Measurements from ENCODE around the gene MEF2A. TPM values are rescaled to one million over a fixed set of nuclear protein-coding genes. Genes with fewer than 3 reads are reported as not detected.
"Not testable (repeated sequence)": the region's sequence is repeated elsewhere in the genome, so short reads cannot be mapped to it uniquely, and the experiment has no call there.

Gene MEF2A
- total RNA-seq, 2 donors from 2014 or later, result 164 to 168 TPM

DNA sequence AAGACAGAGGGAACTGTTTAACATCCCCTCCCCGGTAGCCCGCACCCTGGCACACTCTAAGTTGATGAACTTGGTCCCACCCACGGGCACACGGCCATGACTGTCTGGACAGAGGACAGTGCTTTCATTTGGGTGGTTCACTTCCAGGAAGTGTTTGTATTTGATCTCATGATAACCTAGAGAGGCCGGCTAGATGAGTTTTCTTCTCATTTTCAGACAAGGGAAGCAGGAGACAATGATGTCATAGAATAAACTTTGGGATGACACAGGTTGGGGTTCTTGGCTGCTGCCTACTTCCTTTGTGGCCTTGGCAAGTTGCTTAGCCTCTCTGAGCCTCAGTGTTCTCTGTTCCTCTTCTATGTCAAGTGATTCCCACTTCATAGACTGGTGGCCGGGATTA, 183.6 kb downstream of the MEF2A start:
- no peak for TF ChIP-seq CTCF (IDR thresholded peaks at IDR 0.05)
- Histone ChIP-seq H3K9me3 (no peaks in the 10 kb centered on the region), H3K4me3 (no peak overlapping the region), H3K36me3 (no peaks in the 10 kb centered on the region), H3K4me1 (ENCODE audit: control insufficient read depth in 1 of 2, low read depth in 2 of 2) (no peaks in the 10 kb centered on the region), H3K27ac (no peak overlapping the region), H3K27me3 (replicated peaks; ENCODE audit: insufficient read depth) (no peaks in the 10 kb centered on the region)
- ATAC-seq (ENCODE audit: insufficient number of reproducible peaks, low FRiP score, low read depth) (no peak), DNase-seq (ENCODE audit: low spot score) (no peak)

GRCh38 chr15:99750326-99750725, 184.5 kb downstream of the MEF2A start:
- not testable (repeated sequence) for ATAC-seq (ENCODE audit: insufficient number of reproducible peaks, low FRiP score, low read depth)

DNA sequence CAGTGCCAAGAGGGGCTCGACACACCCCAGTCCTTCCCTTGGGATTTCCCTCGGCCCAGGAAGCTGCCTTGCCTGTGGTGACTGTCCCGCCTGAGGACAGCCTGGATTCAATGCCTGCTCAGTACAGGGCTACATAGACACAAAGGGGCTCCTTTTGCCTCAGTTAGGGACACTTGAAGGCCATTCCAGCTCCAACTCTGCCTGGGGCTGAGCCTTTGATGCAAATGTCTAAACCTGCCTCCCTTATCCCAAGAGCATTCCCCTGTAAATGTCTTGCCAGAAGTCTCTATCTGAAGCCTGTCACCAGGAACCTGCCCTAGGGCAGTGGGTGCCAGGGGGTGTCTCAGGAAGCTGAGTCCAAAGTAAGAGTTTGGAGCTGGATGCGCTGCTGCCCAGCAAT, 186.8 kb downstream of the MEF2A start:
- no peak for TF ChIP-seq CTCF (IDR thresholded peaks at IDR 0.05)
- DNase-seq (ENCODE audit: low spot score), result no peak
- no peak overlapping the region for H3K4me3 ChIP-seq
- no peak overlapping the region for H3K27ac ChIP-seq
- H3K27me3 ChIP-seq (replicated peaks; ENCODE audit: insufficient read depth), result no peaks in the 10 kb centered on the region
- no peak for ATAC-seq (ENCODE audit: insufficient number of reproducible peaks, low FRiP score, low read depth)
- H3K36me3 ChIP-seq, result no peaks in the 10 kb centered on the region
- H3K9me3 ChIP-seq, result no peaks in the 10 kb centered on the region
- H3K4me1 ChIP-seq (ENCODE audit: control insufficient read depth in 1 of 2, low read depth in 2 of 2), result no peaks in the 10 kb centered on the region

More at GRCh38 chr15:99750326-99750725, 184.5 kb downstream of the MEF2A start:
- H3K4me3 ChIP-seq; H3K9me3 ChIP-seq; H3K27me3 ChIP-seq (replicated peaks; ENCODE audit: insufficient read depth); DNase-seq (ENCODE audit: low spot score); H3K4me1 ChIP-seq (ENCODE audit: control insufficient read depth in 1 of 2, low read depth in 2 of 2); H3K27ac ChIP-seq; H3K36me3 ChIP-seq: not testable (repeated sequence)

DNA sequence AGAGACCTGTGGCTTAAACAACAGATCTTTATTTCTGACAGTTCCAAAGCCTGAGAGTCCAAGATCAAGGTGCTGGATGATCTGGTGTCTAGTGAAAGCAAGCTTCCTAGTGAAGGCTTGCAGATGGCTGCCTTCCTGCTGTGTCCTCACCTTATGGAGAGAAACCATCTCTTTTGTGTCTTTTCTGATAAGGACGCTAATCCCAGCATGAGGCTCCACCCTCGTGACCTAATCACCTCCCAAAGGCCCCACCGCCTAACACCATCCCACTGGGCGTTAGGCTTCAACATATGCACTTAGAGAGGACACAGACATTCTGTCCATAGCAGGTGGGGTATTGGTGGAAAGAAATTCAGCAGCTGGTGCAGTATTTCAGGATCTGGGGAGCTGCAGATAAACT, 187.3 kb downstream of the MEF2A start:
- H3K9me3 ChIP-seq, result no peaks in the 10 kb centered on the region
- no peaks in the 10 kb centered on the region for H3K27me3 ChIP-seq (replicated peaks; ENCODE audit: insufficient read depth)
- no peak for ATAC-seq (ENCODE audit: insufficient number of reproducible peaks, low FRiP score, low read depth)
- no peak overlapping the region for H3K27ac ChIP-seq
- H3K4me3 ChIP-seq, result no peak overlapping the region
- H3K4me1 ChIP-seq (ENCODE audit: control insufficient read depth in 1 of 2, low read depth in 2 of 2), result no peaks in the 10 kb centered on the region
- TF ChIP-seq CTCF (IDR thresholded peaks at IDR 0.05), result no peak
- DNase-seq (ENCODE audit: low spot score), result no peak
- no peaks in the 10 kb centered on the region for H3K36me3 ChIP-seq

GRCh38 chr15:99755692-99756409, 190.1 kb downstream of the MEF2A start:
- Histone ChIP-seq H3K27me3 (replicated peaks; ENCODE audit: insufficient read depth) (no peaks in the 10 kb centered on the region), H3K27ac (no peak overlapping the region), H3K4me1 (ENCODE audit: control insufficient read depth in 1 of 2, low read depth in 2 of 2) (no peaks in the 10 kb centered on the region), H3K4me3 (no peak overlapping the region), H3K9me3 (no peaks in the 10 kb centered on the region), H3K36me3 (no peaks in the 10 kb centered on the region)
- ATAC-seq (ENCODE audit: insufficient number of reproducible peaks, low FRiP score, low read depth) (no peak), DNase-seq (ENCODE audit: low spot score) (no peak)
- peak; percentile 74 for TF ChIP-seq CTCF (IDR thresholded peaks at IDR 0.05)

DNA sequence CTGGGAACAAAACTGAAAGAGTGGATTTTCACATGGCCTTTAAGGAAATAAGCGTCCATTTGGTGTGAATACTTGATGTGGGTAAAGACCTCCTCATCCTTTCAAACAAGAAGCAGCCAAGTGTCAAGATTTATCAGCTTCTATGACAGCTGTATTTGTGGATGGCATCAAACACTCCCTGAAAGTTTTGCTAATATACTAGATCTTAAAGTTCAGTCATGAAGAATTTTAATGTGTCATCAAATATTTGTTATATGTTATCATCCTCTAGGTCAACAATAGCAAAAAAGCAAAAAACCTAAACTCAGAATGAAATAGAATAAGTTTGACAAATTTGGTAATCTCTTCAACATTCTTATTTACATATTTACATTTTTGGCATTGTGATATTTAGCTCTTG, 196.5 kb downstream of the MEF2A start:
- H3K9me3 ChIP-seq, result no peaks in the 10 kb centered on the region
- ATAC-seq (ENCODE audit: insufficient number of reproducible peaks, low FRiP score, low read depth) (no peak), DNase-seq (ENCODE audit: low spot score) (no peak)
- H3K4me3 ChIP-seq, result no peak overlapping the region
- H3K36me3 ChIP-seq, result no peaks in the 10 kb centered on the region
- H3K27ac ChIP-seq, result no peak overlapping the region
- TF ChIP-seq CTCF (IDR thresholded peaks at IDR 0.05), result no peak
- no peaks in the 10 kb centered on the region for H3K4me1 ChIP-seq (ENCODE audit: control insufficient read depth in 1 of 2, low read depth in 2 of 2)
- H3K27me3 ChIP-seq (replicated peaks; ENCODE audit: insufficient read depth), result no peaks in the 10 kb centered on the region
